K562 (cell line): ENCODE results near the gene GAK. TPM values are rescaled to one million over a fixed set of nuclear protein-coding genes. Genes with fewer than 3 reads are reported as not detected.

Source experiments
- ATAC-seq: fragments of 200-7000 bp; cut with Tn5 transposase; 3 replicates; pipeline ENCODE4 v1.9.1; 2020; ENCODE audit warnings: moderate library complexity
- BruUV-seq: library from RNA; stranded (reverse); fragments of 400-500 nt; replicated peaks from 2 replicates; lab custom pipeline; 2021; lab: Mats Ljungman, UMichigan
- CTCF ChIA-PET: fragments of 300-600 bp; formaldehyde crosslinking; extraction: SDS; loops from one replicate; lab custom pipeline; 2021; ENCODE audit warnings: low intra/inter-chr PET ratio; lab: Yijun Ruan, JAX
- POLR2A ChIA-PET: fragments of 300-600, 350-650 bp; sonication (Branson Sonifier 250); formaldehyde crosslinking; extraction: SDS; loops from one replicate; lab custom pipeline; 2021; ENCODE audit warnings: antibody characterized with exemption, inconsistent platforms; lab: Yijun Ruan, JAX
- DNase-seq, 4 experiments: peaks; one replicate each; pipeline versions ENCODE4 v3.0.0 to v3.0.0-alpha.2; 2011 to 2018; ENCODE audit warnings: low spot score in 3 of 4, mixed read lengths in 3 of 4; ENCODE audit errors: extremely low read depth in 1 of 4
- FAIRE-seq: peaks from 2 replicates; lab custom pipeline; 2011; peaks lifted over from hg19 to GRCh38; lab: Jason Lieb, UNC
- H2AFZ ChIP-seq: 2 replicates; pipeline ENCODE4 v1.6.0; 2011; ENCODE audit warnings: low read depth, low read length, control low read depth, inconsistent platforms
- H3K27ac ChIP-seq: fragments of 200-600 bp; 3 replicates; pipeline ENCODE4 v1.8.0; 2011; ENCODE audit warnings: low read depth, mild to moderate bottlenecking, control low read depth, inconsistent platforms, low read length, moderate library complexity, mixed read lengths; ENCODE audit errors: extremely low read depth
- H3K27me3 ChIP-seq, 2 experiments: fragments of 300-600 bp in 1 of 2; 2 replicates in 1 of 2; 3 replicates in 1 of 2; pipeline versions ENCODE4 v1.6.0 to v1.8.0; 2011; ENCODE audit warnings: inconsistent platforms in 2 of 2, low read length in 2 of 2, mild to moderate bottlenecking in 1 of 2, mixed read lengths in 1 of 2, moderate library complexity in 1 of 2; ENCODE audit not compliant: control insufficient read depth in 2 of 2, insufficient read depth in 2 of 2
- H3K36me3 ChIP-seq: fragments of 300-600 bp; 3 replicates; pipeline ENCODE4 v1.8.0; 2011; ENCODE audit warnings: mild to moderate bottlenecking, low read length, inconsistent platforms; ENCODE audit not compliant: control insufficient read depth, insufficient read depth
- H3K4me1 ChIP-seq, 2 experiments: fragments of 200-600 bp in 1 of 2; replicated peaks in 1 of 2; 2 replicates in 1 of 2; 3 replicates in 1 of 2; pipeline versions ENCODE4 v1.5.1 to v1.8.0; 2011; ENCODE audit warnings: inconsistent platforms in 2 of 2, low read length in 2 of 2, mild to moderate bottlenecking in 1 of 2, mixed read lengths in 1 of 2, moderate library complexity in 1 of 2; ENCODE audit not compliant: control insufficient read depth in 2 of 2, insufficient read depth in 2 of 2
- H3K4me2 ChIP-seq: 2 replicates; pipeline ENCODE4 v1.6.1; 2011; ENCODE audit warnings: low read length, control low read depth, inconsistent platforms, mixed read lengths; ENCODE audit not compliant: insufficient read depth
- H3K4me3 ChIP-seq: fragments of 200-600 bp; sonication (generic), shearing (Covaris generic); 2 replicates; pipeline ENCODE4 v1.5.1; 2016; ENCODE audit warnings: control low read depth, inconsistent platforms
- H3K79me2 ChIP-seq: fragments of 200-600 bp; 3 replicates; pipeline ENCODE4 v1.8.0; 2011; ENCODE audit warnings: low read length, inconsistent platforms; ENCODE audit not compliant: control insufficient read depth, insufficient read depth
- H3K9ac ChIP-seq, 2 experiments: 2 replicates each; pipeline versions ENCODE4 v1.6.0 to v1.6.1; 2011; ENCODE audit warnings: low read depth in 2 of 2, low read length in 2 of 2, control low read depth in 1 of 2, inconsistent platforms in 1 of 2, mild to moderate bottlenecking in 1 of 2, mixed read lengths in 1 of 2; ENCODE audit not compliant: insufficient read depth in 1 of 2
- H3K9me1 ChIP-seq: one replicate; pipeline ENCODE4 v1.6.0; 2011; ENCODE audit warnings: inconsistent platforms, mild to moderate bottlenecking, low read length, moderate library complexity; ENCODE audit not compliant: control insufficient read depth, insufficient read depth
- H3K9me3 ChIP-seq: replicated peaks from 2 replicates; pipeline ENCODE4 v1.5.1; 2011; ENCODE audit warnings: low read depth, low read length, inconsistent platforms; ENCODE audit not compliant: control insufficient read depth, insufficient read depth
- H4K20me1 ChIP-seq: replicated peaks from 2 replicates; pipeline ENCODE4 v1.6.1; 2011; ENCODE audit warnings: low read length, inconsistent platforms, mixed read lengths; ENCODE audit not compliant: control insufficient read depth, insufficient read depth
- ATF3 ChIP-seq, 2 experiments: fragments of 450-650 bp in 1 of 2; sonication (generic) in 1 of 2; formaldehyde crosslinking in 1 of 2; IDR thresholded peaks in 1 of 2; conservative IDR thresholded peaks in 1 of 2; 2 replicates each; pipeline versions ENCODE4 v1.6.1 to v1.8.1; 2016 to 2023; ENCODE audit warnings: mild to moderate bottlenecking in 2 of 2, moderate library complexity in 2 of 2, inconsistent platforms in 1 of 2, missing genetic modification reagents in 1 of 2
- COPS2 ChIP-seq: fragments of 450-650 bp; conservative IDR thresholded peaks from 2 replicates; pipeline ENCODE4 v1.6.1; 2016; ENCODE audit warnings: mild to moderate bottlenecking, moderate library complexity
- GTF2E2 ChIP-seq: fragments of 200-800 bp; sonication (Bioruptor generic); IDR thresholded peaks from 2 replicates; pipeline ENCODE4 v1.6.1; 2016; ENCODE audit warnings: missing genetic modification characterization, missing compliant biosample characterization
- KDM5B ChIP-seq: fragments of 200-600 bp; sonication (generic); IDR thresholded peaks from 2 replicates; pipeline ENCODE4 v1.6.1; 2012; ENCODE audit warnings: low read depth, mild to moderate bottlenecking, moderate library complexity, low read length, control low read depth, inconsistent platforms; ENCODE audit not compliant: insufficient replicate concordance
- KLF6 ChIP-seq: fragments of 250-450 bp; sonication (Bioruptor Pico); IDR thresholded peaks from 2 replicates; pipeline ENCODE4 v1.4.0; 2020; ENCODE audit warnings: mild to moderate bottlenecking, moderate library complexity, borderline replicate concordance
- RBFOX2 ChIP-seq: fragments of 200-400 bp; formaldehyde crosslinking; IDR thresholded peaks from 2 replicates; pipeline ENCODE4 v1.6.1; 2017; ENCODE audit warnings: low read depth, mild to moderate bottlenecking, low read length, moderate library complexity
- SP2 ChIP-seq: IDR thresholded peaks from 2 replicates; pipeline ENCODE4 v1.6.1; 2011; ENCODE audit warnings: mild to moderate bottlenecking, low read depth, low read length, moderate library complexity; ENCODE audit not compliant: poor library complexity, severe bottlenecking; ENCODE audit errors: extremely low read depth
- U2AF2 ChIP-seq: fragments of 200-400 bp; formaldehyde crosslinking; optimal IDR thresholded peaks from 2 replicates; pipeline ENCODE3; 2017; ENCODE audit warnings: low read depth, mild to moderate bottlenecking, low read length
- ZBTB2 ChIP-seq: fragments of 450-650 bp; IDR thresholded peaks from 2 replicates; pipeline ENCODE4 v1.6.1; 2016; ENCODE audit warnings: antibody characterized with exemption
- ZNF134 ChIP-seq: fragments of 250-450 bp; sonication (Bioruptor Pico); conservative IDR thresholded peaks from 2 replicates; pipeline ENCODE4 v1.4.0; 2020
- WGBS: fragments of 100-300 bp; shearing (Covaris generic); methylation state at CpG from one replicate; pipeline ENCODE4 v1.1.6; 2016; ENCODE audit warnings: low coverage, mixed read lengths; ENCODE audit not compliant: insufficient coverage; ENCODE audit errors: missing lambda C conversion rate; 5-methylcytosine and 5-hydroxymethylcytosine counted together
- in situ Hi-C: fragments of 300-500 bp; cut with MboI; formaldehyde crosslinking; loops from 4 replicates; pipeline ENCODE4 v1.15.0; 2018; ENCODE audit warnings: inconsistent platforms, mixed read lengths
- intact Hi-C: fragments of 100-400 bp; cut with micrococcal nuclease; formaldehyde crosslinking; loops from 2 replicates; pipeline ENCODE4 v1.14.2; 2022
- polyA plus RNA-seq, 8 experiments: library from polyadenylated mRNA; depleted of rRNA in 4 of 8; stranded (reverse) in 5 of 8; unstranded in 3 of 8; fragments of >200 nt; fragmentation: Nextera tagmentation in 2 of 8; fragmentation: Illumina TruSeq in 1 of 8; extraction: Ambion mirVana in 2 of 8; extraction: Trizol in 1 of 8; gene quantifications; 2 replicates each; pipeline versions ENCODE4 v1.2.1 to v1.2.3, GENCODE V29; 2011 to 2014; ENCODE audit warnings: inconsistent platforms in 1 of 8, missing spikeins in 1 of 8
- total RNA-seq, 7 experiments: library from RNA; depleted of rRNA in 6 of 7; stranded (reverse); fragments of >200 nt in 6 of 7; fragmentation: Illumina TruSeq in 2 of 7; extraction: Trizol in 2 of 7; gene quantifications; 2 replicates each; pipeline versions ENCODE4 v1.2.1 to v1.2.3, GENCODE V29; 2011 to 2021; ENCODE audit warnings: low replicate concordance in 1 of 7
- TF ChIP-seq, protein P1 (sequence below), 2 experiments: fragments of 450-650 bp in 1 of 2; IDR thresholded peaks; 2 replicates each; pipeline ENCODE4 v1.6.1; 2011 to 2017; ENCODE audit warnings: low read depth in 2 of 2, antibody characterized with exemption in 1 of 2, borderline replicate concordance in 1 of 2, low read length in 1 of 2, mild to moderate bottlenecking in 1 of 2, mixed read lengths in 1 of 2; ENCODE audit not compliant: control insufficient read depth in 1 of 2
- TF ChIP-seq, protein P2 (sequence below): fragments of 250-450 bp; sonication (Bioruptor Pico); IDR thresholded peaks from 2 replicates; pipeline ENCODE4 v1.4.0; 2020; ENCODE audit warnings: mild to moderate bottlenecking, moderate library complexity, borderline replicate concordance

The GAK gene
- total and polyA plus RNA-seq, 9 of the 15 experiments (the other 6 are each of a cell fraction or from before 2014, with no cell fraction given), result 1.3 to 102 (median 16.2) TPM

DNA sequence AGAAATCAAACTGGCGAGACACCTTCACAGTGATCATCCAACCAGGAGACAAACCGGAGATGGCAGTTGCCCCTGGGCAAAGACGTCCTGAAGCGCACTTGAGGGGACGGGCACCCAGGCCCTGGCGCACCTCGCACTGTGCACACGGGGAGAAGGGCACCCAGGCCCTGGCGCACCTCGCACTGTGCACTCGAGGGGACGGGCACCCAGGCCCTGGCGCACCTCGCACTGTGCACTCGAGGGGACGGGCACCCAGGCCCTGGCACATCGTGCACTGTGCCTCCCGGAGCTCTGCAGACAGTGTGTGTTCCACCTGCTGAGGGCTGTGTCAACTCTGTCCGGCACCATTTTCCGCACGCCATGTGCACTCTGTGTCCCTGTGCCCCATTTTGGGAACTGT is 71.6 kb downstream of the GAK start:
- no peaks in the 10 kb centered on the region; a peak in 1 of 5 replicates for H3K4me1 ChIP-seq
- H3K9me1 ChIP-seq, result no peaks in the 10 kb centered on the region
- H3K4me3 ChIP-seq, result no peak overlapping the region
- H3K36me3 ChIP-seq, result peaks cover 88% of the 10 kb centered on the region; the same call in 2 of the 3 replicates
- in situ Hi-C loops (no loop called here), intact Hi-C loops (no loop called here)
- FAIRE-seq (no peak), ATAC-seq (no peak), DNase-seq (no peak)
- no peak overlapping the region for H3K9ac ChIP-seq
- no peaks in the 10 kb centered on the region for H3K79me2 ChIP-seq
- no peaks in the 10 kb centered on the region for H3K9me3 ChIP-seq
- H2AFZ ChIP-seq, result no peak overlapping the region
- H3K27me3 ChIP-seq, result no peaks in the 10 kb centered on the region
- H3K4me2 ChIP-seq, result no peak overlapping the region
- BruUV-seq, result no TSS peak
- 96% methylated on average over 14 of the region's 21 CpGs for whole genome bisulfite sequencing
- ChIA-PET POLR2A (interaction anchor here (0.6 kb wide), 1 partner anchor 354 kb away, joined by 3 read pairs; no protein-coding TSS in a partner anchor), CTCF (no interaction called here)
- H4K20me1 ChIP-seq, result no peaks in the 10 kb centered on the region
- no peak overlapping the region for H3K27ac ChIP-seq
- no peak for TF ChIP-seq ZNF134 (CRISPR knock-in tag)
- TF ChIP-seq KLF6 (CRISPR knock-in tag), result no peak
- no peak for TF ChIP-seq KDM5B
- TF ChIP-seq COPS2, result no peak
- no peak for TF ChIP-seq RBFOX2
- TF ChIP-seq GTF2E2 (tag), result no peak
- TF ChIP-seq U2AF2, result no peak
- no peak for TF ChIP-seq ZBTB2
- TF ChIP-seq, protein P1, sequence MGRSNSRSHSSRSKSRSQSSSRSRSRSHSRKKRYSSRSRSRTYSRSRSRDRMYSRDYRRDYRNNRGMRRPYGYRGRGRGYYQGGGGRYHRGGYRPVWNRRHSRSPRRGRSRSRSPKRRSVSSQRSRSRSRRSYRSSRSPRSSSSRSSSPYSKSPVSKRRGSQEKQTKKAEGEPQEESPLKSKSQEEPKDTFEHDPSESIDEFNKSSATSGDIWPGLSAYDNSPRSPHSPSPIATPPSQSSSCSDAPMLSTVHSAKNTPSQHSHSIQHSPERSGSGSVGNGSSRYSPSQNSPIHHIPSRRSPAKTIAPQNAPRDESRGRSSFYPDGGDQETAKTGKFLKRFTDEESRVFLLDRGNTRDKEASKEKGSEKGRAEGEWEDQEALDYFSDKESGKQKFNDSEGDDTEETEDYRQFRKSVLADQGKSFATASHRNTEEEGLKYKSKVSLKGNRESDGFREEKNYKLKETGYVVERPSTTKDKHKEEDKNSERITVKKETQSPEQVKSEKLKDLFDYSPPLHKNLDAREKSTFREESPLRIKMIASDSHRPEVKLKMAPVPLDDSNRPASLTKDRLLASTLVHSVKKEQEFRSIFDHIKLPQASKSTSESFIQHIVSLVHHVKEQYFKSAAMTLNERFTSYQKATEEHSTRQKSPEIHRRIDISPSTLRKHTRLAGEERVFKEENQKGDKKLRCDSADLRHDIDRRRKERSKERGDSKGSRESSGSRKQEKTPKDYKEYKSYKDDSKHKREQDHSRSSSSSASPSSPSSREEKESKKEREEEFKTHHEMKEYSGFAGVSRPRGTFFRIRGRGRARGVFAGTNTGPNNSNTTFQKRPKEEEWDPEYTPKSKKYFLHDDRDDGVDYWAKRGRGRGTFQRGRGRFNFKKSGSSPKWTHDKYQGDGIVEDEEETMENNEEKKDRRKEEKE (IDR thresholded peaks at IDR 0.05; ENCODE audit: borderline replicate concordance in 1 of 2, control insufficient read depth in 1 of 2, low read depth in 2 of 2, low read length in 1 of 2), result no peak
- TF ChIP-seq, protein P2, sequence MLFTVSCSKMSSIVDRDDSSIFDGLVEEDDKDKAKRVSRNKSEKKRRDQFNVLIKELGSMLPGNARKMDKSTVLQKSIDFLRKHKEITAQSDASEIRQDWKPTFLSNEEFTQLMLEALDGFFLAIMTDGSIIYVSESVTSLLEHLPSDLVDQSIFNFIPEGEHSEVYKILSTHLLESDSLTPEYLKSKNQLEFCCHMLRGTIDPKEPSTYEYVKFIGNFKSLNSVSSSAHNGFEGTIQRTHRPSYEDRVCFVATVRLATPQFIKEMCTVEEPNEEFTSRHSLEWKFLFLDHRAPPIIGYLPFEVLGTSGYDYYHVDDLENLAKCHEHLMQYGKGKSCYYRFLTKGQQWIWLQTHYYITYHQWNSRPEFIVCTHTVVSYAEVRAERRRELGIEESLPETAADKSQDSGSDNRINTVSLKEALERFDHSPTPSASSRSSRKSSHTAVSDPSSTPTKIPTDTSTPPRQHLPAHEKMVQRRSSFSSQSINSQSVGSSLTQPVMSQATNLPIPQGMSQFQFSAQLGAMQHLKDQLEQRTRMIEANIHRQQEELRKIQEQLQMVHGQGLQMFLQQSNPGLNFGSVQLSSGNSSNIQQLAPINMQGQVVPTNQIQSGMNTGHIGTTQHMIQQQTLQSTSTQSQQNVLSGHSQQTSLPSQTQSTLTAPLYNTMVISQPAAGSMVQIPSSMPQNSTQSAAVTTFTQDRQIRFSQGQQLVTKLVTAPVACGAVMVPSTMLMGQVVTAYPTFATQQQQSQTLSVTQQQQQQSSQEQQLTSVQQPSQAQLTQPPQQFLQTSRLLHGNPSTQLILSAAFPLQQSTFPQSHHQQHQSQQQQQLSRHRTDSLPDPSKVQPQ (CRISPR knock-in tag), result no peak
- TF ChIP-seq ATF3 (IDR thresholded peaks at IDR 0.05), result no peak
- TF ChIP-seq ATF3 (CRISPR knock-in tag; conservative IDR thresholded peaks at IDR 0.05), result no peak
- TF ChIP-seq SP2, result no peak
